ENCODE data around the gene MSRB1. TPM values are rescaled to one million over a fixed set of nuclear protein-coding genes. Genes with fewer than 3 reads are reported as not detected.
"Not testable (repeated sequence)": the region's sequence is repeated elsewhere in the genome, so short reads cannot be mapped to it uniquely, and the experiment has no call there.

The MSRB1 gene
- total RNA-seq, 2 donors from 2014 or later = 23.6 to 30.8 TPM

DNA sequence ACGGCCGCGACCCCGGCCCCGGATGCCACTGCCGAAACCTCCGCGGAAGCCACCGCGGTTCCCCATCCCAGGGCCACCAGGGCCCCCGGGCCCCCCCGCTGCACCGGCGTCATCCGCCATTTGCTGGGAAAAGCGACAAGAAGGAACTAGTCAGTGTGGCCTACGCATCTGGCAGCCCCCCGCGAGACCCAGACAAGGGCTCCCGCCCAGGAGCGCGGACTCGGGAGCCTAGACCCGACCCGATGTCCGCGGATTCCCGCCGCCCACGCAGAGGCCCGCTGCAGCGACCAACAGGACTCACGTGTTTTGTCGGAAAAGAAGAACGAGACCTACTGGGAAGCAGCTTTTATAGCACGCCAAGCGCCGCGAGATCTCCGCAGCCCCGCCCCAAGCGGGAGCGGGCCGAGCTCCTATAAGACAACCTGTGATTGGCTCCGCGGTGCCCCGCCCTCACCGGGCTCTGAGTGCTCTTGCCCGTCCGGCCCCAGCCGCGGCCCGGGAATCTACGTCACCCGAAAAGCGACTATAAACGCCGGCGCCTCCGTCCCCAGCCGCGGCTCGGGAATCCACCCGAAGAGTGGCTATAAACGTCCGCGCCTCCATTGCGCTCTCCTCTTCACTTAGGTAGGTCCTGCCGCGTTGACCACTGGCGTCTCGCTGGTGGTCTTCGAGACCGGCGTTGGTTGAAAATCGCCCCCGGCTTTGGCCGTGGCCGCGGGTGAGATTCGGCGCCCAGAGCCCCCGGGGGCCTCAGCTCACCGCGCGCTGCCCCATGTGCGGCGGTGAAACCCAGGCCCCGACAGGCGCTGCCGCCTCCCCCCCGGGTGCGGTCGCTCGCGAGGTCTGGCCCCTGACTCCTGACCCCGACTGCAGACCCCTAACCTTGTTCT, 21.8 kb upstream of the MSRB1 start, which contains the start of gene RPS2:
RPS2 (minus strand) TSS at position 321 of the 890 bp plus-strand sequence; CDS start at position 120, 201 bp downstream.
- peak; percentile 97 for ATAC-seq
- intact Hi-C loops (cut with DNase I) = no loop called here
- peak; percentile 99 for DNase-seq

DNA sequence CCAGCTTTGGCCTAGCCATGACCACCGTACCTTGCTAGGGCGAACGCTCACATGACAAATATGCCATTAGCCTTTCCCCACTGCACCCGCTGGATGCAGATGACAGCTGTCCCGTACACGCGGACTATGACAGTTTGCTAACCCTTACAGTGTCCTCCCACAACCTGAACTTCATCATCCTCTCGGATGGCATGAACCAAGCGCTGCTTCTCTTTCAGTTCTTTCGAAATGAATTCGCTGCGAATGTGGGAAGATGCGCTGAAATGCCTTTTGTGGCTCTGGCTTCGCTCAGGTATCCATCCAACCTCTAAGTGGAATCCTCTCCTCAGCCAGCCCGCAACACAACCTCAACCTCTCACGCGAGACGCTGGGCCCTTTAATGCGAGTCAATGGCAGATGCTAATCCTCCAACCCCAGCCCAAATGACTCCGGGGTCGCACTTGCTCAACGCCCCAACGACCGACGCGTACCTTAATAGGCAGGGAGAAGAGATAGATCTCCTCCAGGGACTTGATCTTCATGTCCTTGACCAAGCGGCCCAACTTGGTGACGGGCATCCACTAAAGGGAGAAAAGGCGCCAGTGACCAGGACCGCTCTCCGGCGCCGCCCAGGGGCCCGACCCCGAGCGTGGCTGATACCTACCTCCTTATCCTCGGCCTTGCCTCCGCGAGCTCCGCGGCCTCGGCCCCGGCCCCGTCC, 21.0 kb upstream of the MSRB1 start:
- DNase-seq = peak; percentile 65
- intact Hi-C loops (cut with DNase I) = no loop called here
- peak; percentile 42 to 46 for ATAC-seq

DNA sequence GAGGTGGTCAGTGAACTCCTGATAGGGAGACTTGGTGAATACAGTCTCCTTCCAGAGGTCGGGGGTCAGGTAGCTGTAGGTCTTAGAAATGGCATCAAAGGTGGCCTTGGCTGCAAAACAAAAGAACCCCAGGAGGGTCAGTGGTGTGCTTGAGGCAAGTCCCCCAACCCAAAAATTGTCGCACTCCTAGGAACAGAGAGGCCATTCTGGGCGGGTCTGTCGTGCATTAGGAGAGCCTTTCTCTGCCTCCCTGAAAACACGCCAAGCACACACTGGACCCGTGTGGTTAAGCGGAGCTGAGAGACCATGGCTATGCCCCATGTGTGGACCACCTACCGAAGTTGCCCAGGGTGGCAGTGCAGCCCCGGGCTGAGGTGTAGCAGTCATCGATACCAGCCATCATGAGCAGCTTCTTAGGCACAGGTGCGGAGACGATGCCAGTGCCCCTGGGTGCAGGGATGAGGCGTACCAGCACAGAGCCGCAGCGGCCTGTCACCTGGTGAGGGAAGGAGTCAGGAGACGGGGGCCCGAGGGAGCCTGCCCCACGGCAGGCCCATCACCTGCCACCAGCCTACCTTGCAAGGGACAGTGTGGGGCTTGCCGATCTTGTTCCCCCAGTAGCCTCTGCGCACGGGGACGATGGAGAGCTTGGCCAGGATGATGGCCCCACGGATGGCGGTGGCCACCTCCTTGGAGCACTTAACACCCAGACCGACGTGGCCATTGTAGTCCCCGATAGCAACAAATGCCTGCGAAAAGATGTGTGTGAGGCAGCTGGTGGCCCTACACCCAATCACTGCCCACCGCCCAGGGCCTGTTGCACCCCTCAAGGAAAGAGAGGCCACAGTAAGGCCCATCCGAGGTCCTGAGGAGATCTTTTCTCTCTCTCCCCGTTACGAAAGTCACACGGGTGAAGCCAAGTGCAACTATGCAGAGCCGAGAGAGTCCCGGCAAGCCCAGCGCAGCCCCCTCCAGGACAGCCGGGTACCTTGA, 19.5 kb upstream of the MSRB1 start:
- DNase-seq; intact Hi-C loops (cut with DNase I); ATAC-seq: not testable (repeated sequence)

DNA sequence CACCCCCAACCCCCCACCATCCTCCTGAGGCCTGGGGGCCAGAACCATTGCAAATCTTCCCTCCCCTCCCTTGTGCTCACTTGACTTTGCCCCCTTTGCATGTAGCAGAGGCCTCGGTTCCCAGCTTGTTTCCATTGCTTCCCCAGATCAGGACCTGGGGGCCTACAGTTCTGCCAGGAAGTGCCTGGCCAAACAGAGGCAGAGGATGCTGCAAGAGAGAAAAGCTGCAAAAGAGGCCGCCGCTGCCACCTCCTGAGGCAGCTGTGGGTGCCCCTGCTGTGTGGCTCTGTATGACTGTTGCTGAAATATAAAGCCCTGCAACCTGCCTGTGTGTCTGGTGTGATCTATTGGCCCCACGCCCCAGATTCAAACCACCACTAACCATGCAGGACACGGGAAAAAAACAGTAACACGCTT, 18.7 kb upstream of the MSRB1 start:
- DNase-seq (no peak), ATAC-seq (no peak)
- intact Hi-C loops (cut with DNase I) = no loop called here

DNA sequence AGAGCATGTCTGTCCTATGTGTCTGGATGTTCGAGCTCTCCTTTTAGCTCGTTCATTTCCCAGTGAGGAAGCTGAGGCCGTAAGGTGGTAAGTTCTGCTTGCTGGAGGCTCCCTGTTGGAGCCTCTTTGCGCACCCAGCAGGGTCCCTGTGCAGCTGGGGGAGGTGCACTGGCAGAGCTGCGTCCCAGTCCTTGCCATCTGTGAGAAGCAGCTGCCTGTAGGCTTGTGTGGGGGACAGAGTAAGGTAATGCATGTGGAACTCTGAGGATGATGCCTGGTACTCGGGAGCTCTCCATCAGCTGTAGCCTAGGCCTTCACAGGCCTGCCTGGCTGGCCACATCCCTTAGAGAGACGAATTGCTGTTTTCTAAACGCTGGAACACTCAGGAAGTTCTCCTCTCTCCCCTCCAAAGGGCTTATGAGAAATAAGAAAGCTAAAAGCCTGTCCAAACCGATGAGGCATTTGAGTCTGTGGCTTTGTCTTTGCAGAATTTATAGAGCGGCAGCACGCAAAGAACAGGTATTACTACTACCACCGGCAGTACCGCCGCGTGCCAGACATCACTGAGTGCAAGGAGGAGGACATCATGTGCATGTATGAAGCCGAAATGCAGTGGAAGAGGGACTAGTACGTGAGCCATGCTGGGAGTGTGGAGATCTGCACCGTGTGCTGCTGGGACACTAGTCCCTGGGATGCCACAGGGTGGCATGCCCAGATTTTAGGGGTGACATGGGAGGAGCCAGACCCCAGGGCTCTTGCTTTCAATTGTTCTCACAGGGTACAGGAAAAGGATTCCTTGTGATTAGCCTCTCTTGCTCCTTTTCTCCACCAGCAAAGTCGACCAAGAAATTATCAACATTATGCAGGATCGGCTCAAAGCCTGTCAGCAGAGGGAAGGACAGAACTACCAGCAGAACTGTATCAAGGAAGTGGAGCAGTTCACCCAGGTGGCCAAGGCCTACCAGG, 17.9 kb upstream of the MSRB1 start:
- intact Hi-C loops (cut with DNase I) = no loop called here
- DNase-seq = no peak
- no peak for ATAC-seq

DNA sequence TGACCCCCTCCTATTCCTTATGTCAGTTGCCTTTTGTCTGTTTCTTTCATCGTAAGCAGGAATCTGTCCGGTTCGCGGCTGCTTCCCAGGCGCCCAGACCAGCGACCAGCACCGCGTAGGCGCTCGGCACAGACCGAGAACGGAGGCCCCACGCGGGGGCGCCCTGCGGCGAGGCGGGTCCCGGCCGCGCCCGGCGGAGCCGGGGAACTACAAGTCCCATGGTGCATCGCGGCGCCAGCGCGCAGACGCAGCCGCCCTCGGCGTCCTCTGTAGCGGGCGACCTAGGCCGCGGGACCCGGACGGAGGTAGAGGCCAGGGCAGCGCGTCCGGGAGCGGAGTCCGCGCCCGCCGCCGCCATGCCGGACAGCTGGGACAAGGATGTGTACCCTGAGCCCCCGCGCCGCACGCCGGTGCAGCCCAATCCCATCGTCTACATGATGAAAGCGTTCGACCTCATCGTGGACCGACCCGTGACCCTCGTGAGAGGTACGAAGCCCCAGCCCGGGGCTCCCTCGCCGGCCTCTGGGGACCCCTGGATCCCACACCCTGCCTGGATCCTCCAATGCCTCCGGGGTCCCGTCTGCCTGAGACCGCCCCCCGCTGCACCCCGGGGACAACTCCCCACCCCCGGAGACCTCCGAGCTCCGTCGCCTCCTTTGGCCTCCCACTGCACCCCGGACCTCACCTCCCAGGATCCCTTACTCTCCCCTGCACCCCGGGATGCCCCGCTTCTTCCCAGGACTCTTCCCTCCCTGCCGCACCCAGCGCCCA, 16.5 kb upstream of the MSRB1 start, which contains the start of gene NDUFB10:
NDUFB10 (plus strand) TSS at position 270 of the 771 bp plus-strand sequence; CDS start at position 357, 87 bp downstream.
- intact Hi-C loops (cut with DNase I) = no loop called here
- ATAC-seq (peak; percentile 89 to 93), DNase-seq (peak; percentile 95)

DNA sequence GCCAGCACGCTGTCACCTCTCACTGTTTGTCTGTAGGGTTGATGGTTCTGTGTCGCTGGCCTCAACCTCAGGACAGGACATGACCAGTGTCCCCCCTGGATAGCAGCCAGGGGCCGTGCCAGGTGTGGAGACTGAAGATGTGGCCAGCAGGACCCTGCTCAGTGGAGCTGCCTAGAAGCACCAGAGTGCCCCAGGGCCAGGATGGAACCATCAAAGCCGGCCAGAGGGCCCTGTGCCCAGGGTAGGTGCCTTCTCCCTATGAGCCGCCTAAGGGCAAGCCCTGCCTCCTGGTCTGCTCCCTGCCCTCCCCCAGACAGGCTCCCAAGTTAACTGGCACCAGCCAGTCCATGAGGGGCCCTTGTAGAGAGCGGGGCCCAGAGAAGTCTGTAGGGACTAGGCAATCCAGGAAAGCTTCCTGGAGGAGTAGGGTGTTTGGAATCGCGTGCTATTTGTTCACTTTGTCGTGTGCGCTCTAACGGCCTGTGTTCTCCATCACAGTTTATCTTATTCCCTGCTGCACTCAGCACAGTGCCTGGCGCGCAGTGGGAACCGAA, 15.8 kb upstream of the MSRB1 start:
- ATAC-seq (peak; percentile 0 to 5), DNase-seq (no peak)
- intact Hi-C loops (cut with DNase I) = no loop called here

DNA sequence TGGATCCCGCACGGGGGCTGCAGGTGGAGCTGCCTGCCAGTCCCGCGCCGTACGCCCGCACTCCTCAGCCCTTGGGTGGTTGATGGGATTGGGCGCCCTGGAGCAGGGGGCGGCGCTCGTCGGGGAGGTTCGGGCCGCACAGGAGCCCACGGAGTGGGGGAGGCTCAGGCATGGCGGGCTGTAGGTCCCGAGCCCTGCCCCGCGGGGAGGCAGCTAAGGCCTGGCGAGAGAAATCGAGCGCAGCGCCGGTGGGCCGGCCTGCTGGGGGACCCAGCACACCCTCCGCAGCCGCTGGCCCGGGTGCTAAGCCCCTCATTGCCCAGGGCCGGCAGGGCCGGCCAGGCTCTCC, 15.1 kb upstream of the MSRB1 start:
- intact Hi-C loops (cut with DNase I); DNase-seq; ATAC-seq: not testable (repeated sequence)

DNA sequence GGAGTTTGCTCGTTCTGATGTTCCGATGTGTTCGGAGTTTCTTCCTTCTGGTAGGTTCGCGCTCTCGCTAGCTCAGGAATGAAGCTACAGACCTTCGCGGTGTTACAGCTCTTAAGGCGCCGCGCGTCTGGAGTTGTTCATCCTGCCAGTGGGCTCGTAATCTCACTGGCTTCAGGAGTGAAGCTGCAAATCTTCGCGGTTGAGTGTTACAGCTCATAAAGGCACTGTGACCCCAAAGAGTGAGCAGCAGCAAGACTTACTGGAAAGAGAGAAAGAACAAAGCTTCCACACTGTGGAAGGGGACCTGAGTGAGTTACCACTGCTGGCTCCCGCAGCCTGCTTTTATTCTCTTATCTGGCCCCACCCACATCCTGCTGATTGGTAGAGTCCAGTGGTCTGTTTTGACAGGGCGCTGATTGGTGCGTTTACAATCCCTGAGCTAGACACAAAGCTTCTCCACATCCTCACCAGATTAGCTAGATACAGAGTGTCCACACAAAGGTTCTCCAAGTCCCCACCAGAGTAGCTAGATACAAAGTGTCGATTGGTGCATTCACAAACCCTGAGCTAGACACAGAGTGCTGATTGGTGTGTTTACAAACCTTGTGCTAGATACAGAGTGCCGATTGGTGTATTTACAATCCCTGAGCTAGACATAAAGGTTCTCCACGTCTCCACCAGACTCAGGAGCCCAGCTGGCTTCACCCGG, 14.6 kb upstream of the MSRB1 start:
- intact Hi-C loops (cut with DNase I); DNase-seq; ATAC-seq: not testable (repeated sequence)

DNA sequence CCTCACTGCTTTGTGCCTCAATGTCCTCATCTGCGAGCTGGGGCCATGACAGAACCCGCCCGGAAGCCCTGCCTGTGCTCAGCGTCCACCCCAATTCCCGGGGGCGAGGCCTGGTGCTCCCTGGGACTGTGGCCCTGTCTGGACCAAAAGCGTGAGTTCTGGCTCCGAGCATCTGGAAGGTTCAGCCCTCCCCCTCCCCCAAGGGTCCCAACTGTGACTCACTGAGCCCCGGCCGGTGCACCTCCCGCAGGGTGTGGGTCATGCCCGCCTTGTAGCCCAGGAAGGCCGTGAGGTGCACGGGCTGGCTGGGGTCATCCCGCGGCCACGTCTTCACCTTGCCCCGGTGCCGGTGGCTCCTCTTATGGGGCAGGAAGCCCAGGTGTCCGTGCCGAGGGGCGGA, 10.7 kb upstream of the MSRB1 start:
- ATAC-seq = peak in 1 of 2 donors; percentile 8
- intact Hi-C loops (cut with DNase I) = no loop called here
- peak; percentile 22 for DNase-seq

DNA sequence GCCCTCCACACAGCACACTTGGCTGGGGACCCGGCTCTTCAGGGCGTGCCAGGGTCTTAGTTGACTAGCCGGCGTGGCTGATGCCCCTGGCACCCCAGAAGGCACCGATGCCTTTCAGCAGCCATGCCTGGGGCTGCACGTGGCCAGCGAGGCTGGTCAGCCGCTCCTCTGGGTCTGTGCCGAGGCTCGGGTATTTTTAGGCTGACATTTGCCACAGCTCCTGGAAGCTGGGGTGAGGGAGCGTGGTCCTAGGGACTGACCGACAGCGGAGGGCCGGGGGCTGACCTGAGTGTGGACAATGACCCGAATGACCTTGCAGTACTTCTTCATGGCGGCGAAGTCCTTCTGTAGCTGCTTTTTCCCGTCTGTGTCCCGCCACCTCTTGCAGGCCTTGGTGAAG, 7.6 kb upstream of the MSRB1 start:
- intact Hi-C loops (cut with DNase I) = no loop called here
- DNase-seq (no peak), ATAC-seq (peak; percentile 44 to 51)

DNA sequence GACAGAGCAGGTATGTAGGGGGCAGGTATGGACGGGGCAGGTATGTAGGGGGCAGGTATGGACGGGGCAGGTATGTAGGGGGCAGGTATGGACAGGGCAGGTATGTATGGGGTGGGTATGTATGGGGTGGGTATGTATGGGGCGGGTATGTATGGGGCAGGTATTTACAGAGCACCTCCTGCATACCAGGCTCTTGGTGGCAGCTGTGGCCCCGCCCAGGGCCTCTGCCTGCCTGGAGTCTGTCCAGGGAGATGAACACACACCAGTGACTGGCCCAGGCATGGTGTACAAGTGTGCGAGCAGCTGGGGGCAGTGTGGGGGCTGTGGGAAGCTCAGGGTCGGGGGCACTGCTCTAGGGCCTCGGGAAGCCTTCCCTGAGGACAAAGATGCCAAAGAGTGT, 7.0 kb upstream of the MSRB1 start:
- DNase-seq (no peak), ATAC-seq (peak in 1 of 2 donors; percentile 5)
- intact Hi-C loops (cut with DNase I) = no loop called here

DNA sequence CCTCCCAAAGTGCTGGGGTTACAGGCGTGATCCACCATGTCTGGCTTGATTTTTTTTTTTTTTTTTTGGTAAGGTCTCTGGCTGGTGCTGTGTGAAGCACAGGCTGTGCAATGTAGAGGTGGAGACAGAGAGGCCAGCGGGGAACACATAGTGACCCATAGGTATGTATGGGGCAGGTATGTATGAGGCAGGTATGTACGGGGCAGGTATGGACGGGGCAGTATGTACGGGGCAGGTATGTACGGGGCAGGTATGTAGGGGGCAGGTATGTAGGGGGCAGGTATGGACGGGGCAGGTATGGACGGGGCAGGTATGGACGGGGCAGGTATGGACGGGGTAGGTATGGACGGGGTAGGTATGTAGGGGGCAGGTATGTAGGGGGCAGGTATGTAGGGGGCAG, 6.5 kb upstream of the MSRB1 start:
- DNase-seq (no peak), ATAC-seq (no peak)
- intact Hi-C loops (cut with DNase I) = no loop called here

DNA sequence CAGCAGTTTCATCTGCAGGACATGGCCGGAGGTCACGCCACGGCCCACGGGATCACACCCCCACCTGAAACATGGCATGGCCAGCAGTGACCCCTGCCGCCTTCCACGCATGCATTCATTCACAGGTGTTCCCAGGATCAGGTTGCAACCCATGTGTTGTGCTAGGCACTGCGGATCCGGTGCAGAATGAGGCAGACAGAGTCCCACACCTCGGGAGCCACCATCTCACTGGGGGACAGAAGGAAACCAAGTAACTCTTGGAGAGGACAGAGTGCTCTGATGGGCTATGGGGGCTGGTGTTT, 4.3 kb upstream of the MSRB1 start:
- ATAC-seq (no peak), DNase-seq (no peak)
- intact Hi-C loops (cut with DNase I) = no loop called here

DNA sequence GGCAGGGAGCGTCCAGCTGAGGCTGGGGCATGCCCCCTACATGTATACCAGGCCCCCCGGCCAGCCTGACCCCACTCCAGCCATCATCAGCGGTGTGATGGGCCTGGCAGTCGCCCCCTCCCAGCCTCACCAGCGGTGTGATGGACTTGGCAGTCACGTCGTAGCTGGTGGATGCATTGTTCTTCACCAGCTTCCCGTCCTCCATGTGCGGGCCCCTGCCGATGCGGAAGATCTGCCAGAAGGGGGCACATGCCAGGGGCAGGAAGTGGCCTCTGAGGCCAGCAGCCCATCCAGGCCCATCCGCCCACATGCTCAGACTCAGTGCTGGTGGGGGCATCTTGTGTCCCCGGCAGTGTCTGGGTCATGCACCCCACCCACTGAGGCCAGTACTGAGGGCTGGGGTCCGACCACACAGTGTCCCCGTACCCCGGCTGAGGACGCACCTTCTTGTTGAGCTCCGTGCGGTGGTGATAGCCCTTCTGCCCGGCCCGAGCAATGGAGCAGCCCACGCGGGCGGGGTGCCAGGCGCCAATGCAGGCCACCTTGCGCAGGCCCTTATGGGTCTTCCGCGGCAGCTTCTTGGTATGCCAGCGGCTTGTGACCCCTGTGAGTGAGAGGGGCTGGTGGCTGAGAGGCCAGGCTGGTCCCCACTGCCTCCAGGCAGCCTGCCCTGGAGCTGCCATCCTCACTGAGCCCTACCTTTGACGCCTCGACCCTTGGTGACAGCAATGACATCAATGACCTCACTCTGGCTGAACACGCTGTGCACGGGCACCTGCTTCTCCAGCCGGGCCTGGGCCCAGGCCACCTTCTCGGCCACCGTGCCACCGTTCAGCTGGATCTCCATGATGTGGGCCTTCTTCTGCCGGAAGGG, 3.7 kb upstream of the MSRB1 start:
- intact Hi-C loops (cut with DNase I) = no loop called here
- ATAC-seq (no peak), DNase-seq (no peak)

Data from left cardiac atrium (tissue), 4 donors.